ENCODE measurements around the gene RARRES2.

The RARRES2 gene

DNA sequence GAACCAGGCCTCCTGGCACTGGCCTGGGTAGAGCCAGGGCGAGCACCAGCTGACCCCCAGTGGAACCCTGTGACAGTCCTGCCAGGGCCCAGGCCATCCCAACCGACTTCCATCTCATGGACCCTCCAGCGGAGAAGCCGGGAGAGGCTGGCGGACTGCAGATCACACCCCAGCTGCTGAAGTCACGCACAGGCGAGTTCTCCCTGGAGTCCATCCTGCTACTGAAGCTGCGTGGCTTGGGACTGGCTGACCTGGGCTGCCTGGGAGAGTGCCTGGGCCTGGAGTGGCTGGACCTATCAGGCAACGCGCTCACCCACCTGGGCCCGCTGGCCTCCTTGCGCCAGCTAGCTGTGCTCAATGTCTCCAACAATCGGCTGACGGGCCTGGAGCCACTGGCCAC, 4.7 kb downstream of the RARRES2 start:
- no peak for DNase-seq (ENCODE audit: low spot score)

DNA sequence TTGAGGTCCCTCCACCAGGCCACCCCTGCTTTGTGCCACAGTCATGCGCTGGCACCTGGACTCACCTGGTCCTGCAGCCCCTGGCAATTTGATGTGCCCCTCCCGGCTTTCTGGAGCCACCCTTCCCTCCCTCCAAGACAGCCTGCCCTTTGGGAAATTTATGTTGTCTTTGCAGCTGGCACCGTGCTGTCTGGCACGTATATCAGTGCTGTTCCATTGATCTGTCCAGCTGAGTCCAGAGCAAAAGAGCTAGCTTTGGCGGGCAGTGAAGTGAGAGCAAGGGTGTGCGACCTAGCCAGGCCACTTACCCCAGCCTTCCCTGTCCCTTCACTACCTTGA, 5.7 kb downstream of the RARRES2 start:
- no peak for DNase-seq (ENCODE audit: low spot score)

DNA sequence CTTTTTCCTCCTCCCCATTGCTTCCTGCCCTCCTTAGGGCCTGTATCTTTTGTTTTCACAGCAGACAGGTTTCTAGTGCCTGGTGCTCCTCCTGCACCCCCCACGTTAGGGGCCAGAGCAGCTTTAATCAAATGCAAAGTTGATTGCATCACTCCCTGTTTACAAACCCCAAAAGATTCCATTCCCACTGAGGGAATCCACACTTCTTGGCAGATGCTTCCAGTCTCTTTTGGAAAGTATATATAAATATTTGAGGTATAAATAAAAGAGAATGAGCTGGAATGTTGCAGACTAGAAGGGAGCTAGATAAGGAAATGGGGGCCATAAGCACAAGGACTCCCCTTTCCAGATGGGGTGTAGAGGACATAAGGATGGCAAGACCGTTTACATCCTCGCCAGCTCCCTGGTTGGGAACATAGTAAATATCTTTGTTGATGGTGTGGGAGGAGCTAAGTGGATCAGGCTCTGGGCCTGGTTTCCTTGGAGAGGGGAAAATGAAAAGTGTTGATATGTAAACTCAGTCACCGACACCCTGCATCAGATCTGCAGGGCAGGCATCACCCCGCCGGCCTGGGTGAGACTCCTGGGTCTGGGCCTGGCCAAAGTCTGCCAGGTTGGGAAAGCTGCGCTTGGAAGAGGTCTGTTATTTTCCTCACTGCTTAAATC, 6.2 kb downstream of the RARRES2 start:
- no peak for DNase-seq (ENCODE audit: low spot score)

DNA sequence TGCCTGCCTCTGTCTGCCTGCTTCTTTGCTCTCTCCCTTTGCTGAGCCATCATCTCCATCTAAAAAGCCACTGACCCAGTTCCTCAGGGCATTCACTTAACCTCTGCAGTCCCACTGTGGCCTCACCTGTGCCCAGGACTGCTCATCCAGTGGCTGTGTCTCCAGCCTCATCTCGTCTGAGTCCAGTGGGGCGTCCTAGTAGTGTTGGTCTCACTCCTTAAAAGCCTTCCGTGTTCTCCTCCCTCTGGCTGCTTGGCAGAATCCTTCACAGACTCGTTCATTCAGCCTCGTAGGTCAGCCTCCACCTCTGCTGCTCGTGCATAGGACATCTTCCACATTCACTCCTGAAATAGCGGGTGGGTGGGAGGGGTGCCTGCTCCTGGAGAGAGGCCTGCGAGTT, 7.3 kb downstream of the RARRES2 start:
- no peak for DNase-seq (ENCODE audit: low spot score)

DNA sequence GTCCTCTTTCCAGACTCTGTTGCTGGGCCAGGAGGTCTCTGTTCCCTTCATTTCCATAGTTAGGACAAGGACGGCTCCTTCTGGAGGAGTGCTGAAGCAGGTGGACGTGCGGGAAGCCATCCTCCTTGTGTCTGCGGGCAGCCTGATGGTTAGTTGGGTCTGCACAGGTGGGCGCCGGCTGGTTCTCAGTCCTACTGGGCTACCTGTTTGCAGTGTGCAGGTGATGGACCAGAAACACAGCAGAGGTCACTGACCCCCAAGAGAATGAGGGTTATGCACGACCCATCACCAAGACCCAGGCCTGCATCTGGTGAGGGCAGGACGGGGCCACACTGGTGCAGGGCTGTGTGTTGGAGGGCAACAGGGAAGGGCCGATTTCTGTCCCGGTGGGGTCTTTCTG, 7.8 kb downstream of the RARRES2 start:
- no peak for DNase-seq (ENCODE audit: low spot score)

DNA sequence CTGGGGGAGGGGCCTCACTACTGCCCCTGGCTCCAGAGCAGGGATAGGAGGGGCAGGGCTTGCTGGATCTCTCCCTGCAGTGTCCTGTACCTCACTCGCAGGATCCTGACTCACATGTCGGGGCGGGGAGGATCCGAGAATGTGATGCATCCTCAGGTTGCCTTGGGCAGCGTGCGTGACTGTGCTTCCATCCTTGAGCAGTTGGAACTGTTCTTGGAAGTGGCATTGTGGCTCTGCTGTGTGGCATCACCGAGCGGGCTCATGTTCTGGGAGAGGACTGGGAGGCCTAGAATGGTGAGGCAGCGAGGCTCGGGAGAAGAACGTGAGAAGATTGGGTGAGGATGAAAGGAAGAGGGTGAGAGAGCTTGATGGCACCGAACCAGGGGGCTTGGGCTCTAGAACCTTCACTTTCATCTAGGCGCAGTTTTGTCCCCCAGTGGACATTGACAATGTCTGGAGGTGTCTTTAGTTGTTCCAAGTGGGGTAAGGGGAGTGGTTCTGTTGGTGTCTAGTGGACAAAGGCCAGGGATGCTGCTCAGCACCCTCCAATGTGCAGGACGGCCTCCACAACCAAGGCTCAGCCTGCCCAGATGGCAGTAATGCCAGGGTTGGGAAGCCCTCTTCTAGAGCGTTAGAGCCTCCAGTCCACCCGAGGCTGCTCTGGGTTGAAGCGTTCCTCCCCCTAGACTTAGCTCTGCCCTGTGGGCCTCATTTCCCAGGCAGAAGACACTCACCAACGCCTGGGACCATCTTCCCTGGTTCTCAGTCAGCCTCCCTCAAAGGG, 8.4 kb downstream of the RARRES2 start:
- DNase-seq (ENCODE audit: low spot score), result no peak

DNA sequence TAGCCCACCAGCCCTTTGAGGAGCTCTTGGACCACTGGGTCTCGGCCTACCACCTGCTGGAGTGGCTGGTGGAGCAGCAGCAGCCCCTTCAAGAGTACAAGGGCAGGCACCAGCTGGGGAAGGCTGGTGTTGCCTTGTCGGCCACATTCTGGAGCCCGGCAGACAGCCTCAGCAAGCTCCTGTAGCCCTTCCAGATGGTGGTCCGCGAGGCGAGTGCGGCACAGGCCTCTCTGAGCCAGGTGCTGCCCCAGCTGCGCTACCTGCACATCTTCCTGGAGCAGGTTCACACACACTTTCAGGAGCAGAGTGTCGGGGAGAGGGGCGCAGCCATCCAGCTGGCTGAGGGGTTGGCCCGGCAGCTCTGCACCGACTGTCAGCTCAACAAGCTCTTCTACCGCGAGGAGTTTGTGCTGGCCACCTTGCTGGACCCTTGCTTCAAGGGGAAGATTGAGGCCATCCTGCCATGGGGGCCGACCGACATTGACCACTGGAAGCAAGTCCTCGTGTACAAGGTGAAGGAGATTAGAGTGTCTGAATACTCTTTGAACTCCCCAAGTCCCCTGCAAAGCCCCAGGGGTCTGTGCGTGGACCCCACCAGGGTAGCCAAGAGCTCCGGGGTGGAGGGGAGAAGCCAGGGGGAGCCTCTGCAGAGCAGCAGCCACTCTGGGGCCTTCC, 11.1 kb downstream of the RARRES2 start:
- no peak for DNase-seq (ENCODE audit: low spot score)

DNA sequence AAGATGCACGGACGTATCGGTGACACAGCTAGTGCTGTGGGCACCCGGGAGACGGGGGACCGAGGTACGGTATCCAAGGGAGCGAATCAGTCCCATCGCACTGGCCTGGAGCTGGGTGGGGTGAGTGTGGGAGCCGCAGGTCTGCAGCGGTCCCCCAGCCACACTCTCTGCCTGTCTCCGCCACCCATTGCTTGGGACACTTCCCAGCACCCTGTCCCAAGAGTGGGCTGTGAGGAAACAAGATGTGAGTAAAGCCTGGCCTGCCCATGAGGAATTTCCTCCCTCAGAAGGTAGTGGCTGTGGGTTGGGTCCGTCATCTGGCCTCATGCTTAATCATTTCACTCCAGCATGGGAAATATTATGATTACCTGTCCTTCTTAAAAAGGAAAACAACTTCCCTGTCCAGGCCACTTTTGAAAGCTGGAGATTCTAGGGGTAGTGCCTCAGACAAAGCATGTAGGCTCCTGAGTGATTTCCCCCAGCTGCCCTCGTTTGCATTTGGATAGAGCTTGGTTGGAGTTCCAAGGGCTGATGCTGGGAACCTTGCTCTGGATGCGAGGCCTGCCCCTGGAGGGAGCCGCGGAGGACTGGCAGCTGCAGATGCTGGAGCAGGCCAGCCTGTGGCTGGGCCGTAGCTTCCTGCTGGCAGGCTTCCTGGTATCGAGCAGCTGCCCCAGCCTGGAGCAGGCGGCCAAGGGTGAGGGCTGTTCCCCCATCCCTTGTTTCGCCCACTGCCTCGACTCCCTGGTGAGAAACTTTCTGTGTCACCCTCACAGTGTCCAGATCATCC, 11.9 kb downstream of the RARRES2 start:
- no peak for DNase-seq (ENCODE audit: low spot score)

DNA sequence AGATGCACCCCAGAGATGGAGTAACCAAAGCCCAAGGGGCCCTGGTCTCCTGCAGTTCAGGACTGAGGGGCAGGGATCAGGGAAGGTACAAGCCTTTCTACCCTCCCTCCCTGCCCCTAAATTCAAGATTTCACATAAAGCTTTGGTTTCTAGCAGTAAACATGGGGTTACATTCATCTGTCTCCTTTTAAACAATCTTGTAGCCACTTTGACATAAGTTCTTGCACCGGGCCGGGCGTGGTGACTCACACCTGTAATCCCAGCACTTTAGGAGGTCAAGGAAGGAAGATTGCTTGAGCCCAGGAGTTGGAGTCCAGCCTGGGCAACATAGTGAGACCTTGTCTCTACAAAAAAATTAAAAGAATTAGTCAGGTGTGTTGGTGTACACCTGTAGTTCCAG, 14.1 kb downstream of the RARRES2 start:
- DNase-seq (ENCODE audit: low spot score), result no peak

DNA sequence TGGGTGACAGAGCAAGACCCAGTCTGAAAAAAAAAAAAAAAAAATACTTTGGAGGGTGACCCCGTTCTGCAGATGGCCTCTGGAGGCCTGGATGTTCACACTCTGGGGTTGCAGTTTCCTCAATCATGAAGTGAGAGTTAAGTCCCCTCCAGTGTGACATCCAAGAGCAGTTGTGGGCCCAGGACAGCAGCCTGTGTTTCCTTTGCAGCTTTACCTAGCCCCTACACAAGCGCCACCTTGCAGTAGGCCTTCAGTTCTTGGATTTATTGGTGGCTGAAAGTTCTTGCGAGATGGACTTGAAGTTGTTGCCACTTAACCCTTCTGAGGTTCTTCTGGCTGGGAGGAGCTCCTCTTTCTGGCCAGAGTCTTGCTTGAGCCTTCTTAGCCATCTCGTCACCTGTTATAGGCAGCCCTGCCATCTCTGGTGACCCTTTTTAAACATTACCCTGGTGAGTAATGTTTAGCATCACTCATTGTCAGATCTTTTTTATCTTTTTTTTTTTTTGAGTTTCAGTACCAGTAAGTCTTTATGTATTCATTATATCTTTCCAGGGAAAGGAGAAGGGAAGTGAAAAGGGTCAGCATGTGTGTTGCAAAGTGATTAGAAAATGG, 14.7 kb downstream of the RARRES2 start:
- no peak for DNase-seq (ENCODE audit: low spot score)

DNA sequence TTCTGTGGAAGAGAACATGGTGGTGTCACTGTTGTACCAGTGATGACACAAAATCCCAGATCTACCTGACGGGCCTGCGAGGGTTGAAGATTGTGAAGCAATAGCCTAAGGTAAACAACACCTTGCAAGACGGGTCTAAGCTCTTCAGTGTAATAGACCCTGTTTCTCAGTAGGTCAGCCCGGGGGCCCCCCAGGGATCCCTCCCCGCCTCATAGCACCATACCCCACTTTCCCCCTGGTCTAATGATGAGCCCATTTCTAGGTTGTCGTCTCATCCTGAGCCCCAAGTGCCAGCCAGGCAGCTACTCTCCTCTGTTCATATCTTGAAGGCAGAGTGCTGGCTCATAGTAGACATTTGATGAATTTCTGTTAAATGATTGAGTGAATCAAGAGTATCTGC, 15.5 kb downstream of the RARRES2 start:
- DNase-seq (ENCODE audit: low spot score), result no peak

DNA sequence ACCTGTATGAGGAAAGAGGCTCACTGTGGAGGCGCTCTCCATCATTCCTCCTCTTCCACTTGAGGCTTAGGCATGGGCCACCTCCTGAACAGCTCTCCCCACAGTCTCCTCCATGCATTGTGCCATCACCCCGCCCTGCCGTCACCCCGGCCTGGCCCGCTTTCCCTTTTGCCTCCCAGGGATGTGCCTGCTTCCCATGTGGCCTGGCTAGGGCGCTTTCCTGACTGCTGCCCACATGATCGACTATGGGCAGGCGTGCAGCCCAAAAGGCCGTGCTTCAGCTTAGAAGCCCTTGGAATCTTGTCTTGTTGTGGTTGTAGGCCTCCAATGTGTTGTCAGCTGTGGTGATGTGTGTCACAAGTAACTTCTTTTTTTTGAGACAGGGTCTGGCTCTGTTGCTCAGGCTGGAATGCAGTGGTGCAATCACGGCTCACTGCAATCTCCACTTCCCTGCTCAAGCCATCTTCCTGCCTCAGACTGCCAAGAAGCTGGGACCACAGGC, 16.3 kb downstream of the RARRES2 start:
- DNase-seq (ENCODE audit: low spot score), result no peak

DNA sequence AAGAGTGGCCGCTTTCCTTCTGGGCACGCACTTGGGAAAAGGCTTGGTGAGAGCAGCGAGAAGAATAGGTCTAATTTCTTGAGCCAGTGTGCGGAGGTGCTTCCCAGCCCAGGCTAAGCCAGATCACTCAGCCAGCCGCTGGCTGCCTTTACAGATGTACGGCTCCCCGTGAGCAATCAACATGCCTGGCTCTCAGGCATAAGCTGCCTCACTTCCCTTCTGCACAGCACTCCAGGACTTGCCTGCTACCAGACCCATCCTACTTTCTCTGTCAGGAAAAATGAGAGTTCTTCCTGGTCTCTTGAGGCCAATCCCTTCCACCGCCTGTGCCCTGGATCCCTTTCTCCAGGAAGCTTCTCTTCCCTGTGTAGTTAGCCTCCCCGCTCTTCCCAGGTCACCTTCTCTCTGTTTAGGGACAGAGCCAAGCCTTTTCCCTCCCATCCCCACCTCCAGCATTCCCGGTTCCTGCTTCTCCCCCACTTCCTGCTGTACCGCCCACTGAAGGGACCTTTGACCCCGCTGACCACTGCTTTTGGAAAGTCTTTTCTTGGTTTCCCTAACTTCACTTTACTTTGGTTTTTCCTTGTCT, 17.0 kb downstream of the RARRES2 start:
- DNase-seq (ENCODE audit: low spot score), result no peak

DNA sequence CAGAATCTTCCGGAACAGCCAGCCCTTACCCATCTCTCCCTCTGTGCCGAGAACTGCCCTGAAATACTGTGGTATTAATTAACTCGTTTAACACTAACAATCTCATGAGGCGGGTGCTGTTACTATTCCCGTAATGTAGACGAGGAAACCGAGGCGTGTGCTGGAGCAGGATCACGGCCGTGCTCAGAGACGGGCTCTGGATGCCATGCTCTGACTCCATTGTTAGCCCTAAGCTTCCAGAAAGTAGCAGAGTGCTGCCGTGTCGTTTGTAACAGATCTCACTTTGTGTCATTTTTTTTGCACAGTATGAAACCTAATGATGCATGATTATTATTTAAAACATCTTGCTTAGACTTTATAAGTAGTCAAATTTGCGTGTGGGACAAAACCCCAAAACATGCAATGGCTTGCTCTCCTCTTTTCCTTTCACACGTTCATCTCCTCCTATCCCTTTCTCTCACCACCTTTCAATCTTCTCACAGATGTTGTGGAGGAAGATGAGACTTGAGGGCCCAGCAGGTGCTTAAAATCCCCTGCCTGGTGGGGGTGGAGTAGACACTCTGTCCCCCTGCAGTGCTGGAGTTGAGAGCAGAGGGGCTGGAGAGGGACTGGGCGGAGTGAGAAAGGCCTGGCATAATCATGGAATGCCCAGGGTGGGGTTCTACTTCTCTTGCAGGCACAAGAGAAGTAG, 17.6 kb downstream of the RARRES2 start:
- no peak for DNase-seq (ENCODE audit: low spot score)

DNA sequence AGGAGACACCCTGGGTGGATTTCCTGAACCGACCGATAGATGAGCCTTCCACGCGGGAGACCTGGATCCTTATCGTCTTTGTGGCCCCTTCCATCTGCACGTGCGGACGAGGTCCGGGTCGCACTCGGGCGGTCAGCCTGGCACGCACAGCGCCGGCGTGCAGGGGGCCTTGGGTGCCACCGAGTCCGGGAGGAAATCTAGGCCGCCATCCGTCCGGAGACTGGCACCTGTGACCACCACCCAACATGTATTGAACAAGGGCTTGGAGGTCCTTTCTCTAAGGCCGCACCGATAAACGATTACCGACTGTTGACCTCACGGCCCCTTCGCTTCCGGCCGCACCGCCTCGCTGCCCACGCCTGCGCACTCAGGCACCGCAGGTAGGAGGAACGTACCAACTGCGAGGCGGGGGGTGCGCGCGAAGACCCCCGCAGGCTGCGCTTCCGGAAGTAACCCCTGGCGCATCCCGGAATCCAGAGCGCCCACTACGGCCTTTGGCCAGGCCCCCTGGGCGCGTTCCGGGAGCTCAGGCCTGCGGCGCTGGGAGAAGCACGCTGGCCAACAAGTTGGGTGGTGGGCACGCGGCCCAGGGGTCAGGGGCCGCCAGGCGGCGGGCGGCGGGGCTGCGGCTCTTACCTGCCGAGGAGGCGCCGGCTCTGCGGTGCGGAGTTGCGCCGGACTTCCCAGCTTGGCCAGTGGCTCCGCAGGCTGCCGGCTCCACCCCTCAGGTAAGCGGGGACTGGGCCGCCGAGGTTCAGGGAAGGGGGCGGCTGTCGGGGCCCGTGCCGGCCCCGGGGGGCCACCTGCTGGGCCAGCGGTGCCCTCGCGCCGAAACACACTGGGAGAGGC, 18.4 kb downstream of the RARRES2 start, which contains the start of the genes ACTR3C and LRRC61:
ACTR3C (minus strand) TSS at position 713 of the 849 bp plus-strand sequence. CDS start 28,249 bp downstream, outside the sequence.
LRRC61 (plus strand) TSS at position 523 of the 849 bp plus-strand sequence. CDS start 13,507 bp downstream, outside the sequence.
- DNase-seq (ENCODE audit: low spot score), result peak; percentile 8

DNA sequence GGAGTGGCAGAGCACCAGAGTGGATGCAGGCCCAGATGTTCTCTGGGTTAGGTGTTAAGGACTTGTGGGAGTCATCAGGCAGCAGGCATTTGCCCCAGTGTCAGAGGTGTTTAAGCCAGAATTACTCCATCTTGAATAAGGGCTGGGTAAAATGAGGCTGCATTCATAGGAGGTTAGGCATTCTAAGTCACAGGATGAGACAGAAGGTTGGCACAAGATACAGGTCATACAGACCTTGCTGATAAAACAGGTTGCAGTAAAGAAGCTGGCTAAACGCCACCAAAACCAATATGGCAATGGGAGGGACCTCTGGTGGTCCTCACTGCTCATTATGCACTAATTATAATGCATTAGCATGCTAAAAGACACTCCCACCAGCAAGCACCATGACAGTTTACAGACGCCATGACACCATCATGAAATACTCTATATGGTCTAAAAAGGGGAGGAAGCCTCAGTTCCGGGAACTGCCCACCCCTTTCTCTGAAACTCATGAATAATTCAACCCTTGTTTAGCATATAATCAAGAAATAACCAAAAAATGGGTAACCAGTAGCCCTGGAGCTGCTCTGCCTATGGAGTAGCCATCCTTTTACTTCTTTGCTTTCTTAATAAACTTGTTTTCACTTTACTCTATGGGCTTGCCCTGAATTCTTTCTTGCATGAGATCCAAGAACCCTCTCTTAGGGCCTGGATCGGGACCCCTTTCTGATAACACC, 19.2 kb downstream of the RARRES2 start:
- peak; percentile 57 for DNase-seq (ENCODE audit: low spot score)

DNA sequence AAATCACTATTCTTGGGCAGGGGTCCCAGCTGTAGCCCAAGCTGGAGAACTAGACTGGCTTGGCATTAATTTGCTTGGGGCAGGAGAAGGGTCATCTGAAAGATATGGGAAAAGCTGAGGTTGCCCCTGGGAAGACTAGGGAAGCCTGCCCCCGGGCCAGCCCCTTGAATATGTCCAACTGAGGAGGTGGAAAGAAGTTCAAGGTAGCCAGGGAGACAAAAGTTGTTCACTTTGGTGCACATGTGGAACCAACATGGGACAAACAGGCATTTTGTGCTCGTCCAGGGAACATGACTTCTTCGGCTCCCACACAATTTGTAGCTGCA, 19.7 kb downstream of the RARRES2 start:
- DNase-seq (ENCODE audit: low spot score), result no peak

DNA sequence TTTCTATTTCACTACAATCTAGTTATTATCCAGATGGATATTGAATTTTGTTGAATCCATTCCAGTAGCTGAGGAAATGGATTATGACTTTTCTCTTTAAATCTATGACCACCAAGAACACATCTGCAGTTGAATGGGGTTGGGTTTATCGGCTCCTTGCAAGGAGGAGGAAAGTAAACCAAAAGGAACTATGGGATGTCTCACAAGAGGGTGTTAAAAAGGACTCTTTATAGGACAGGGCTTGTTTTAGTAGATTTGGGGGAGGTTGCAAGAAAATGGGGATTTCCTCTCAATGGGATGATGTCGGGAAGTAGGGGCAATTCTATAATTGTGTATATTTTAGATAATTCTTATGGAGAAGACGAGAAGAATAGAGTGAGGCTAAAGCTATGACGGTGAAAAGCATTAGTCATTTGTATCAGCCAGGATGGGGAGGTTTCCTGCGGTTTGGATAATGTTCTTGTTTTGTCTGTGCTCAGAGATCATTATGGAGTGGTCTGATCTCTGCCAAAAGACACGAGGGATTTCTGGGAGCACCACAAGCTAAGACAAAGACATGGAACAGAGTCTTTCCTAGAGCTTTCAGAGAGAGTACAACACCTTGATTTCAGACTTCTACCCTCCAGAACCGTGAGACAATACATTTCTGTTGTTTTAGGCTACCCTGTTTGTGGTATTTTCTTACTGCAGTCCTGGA, 23.5 kb downstream of the RARRES2 start:
- no peak for DNase-seq (ENCODE audit: low spot score)

Measured in hematopoietic multipotent progenitor cell treated with erythropoietin and hydrocortisone succinate and interleukin-3 and kit ligand, for 15 days (in vitro differentiated cells).